ENCODE data around the gene ELOVL4.

Gene ELOVL4

GRCh38 chr6:79923270-79923669 is 24.1 kb downstream of the ELOVL4 start:
- no peak for DNase-seq (ENCODE audit: low read depth)
- H3K4me3 ChIP-seq (ENCODE audit: low read depth, low read length), result no peak overlapping the region

- no peak overlapping the region for H3K4me3 ChIP-seq (ENCODE audit: low read depth, low read length)
- no peak for DNase-seq (ENCODE audit: low read depth)
These were observed 25.3 kb downstream of the ELOVL4 start for GRCh38 chr6:79922018-79922417.

- no peak overlapping the region for H3K4me3 ChIP-seq (ENCODE audit: low read depth, low read length)
- no peak for DNase-seq (ENCODE audit: low read depth)
These were observed 34.0 kb downstream of the ELOVL4 start for GRCh38 chr6:79913369-79913768.

- no peak for DNase-seq (ENCODE audit: low read depth)
- H3K4me3 ChIP-seq (ENCODE audit: low read depth, low read length), result no peak overlapping the region
These were observed 35.4 kb downstream of the ELOVL4 start for GRCh38 chr6:79911992-79912391.

GRCh38 chr6:79909517-79909916 is 37.8 kb downstream of the ELOVL4 start:
- no peak for DNase-seq (ENCODE audit: low read depth)

DNA sequence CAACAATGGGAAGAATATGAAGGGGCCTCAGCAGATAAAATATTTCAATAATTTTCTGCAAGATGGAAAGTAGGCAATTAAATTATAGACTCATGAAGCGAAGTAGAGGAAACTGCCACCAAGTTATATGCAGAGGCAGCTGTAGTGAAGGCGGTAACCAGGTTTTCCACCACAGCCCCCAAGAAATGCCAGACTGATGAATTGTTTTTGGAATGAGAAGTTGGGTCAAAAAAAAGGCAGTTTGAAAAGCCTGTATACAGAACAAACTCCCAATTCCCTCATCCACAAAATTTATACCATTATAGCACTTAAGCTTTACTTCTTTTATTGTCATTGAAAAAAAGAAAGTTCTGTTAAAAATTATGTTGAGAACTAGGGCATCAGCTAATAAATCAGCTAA is 45.3 kb downstream of the ELOVL4 start:
- DNase-seq (ENCODE audit: low read depth), result no peak
- no peak overlapping the region for H3K4me3 ChIP-seq (ENCODE audit: low read depth, low read length)

More at GRCh38 chr6:79909517-79909916, 37.8 kb downstream of the ELOVL4 start:
- no peak overlapping the region for H3K4me3 ChIP-seq (ENCODE audit: low read depth, low read length)

DNA sequence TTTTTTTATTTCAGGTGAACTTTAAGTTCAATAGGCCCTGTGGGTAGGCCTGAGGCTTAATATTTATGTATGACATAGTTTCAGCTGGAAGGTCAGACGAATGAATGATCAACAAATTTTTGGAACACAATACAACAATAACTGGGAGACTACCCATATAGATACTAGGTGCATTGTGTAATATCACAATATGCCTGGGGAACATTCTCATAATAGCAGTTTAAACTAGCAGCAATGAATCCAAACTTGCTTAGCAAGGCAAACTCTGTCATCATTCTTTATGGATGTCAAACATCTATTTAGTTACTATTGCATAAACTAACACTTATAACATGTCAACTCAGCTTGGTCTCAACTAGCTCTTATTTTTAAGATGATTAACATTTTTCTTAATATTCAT is 49.3 kb downstream of the ELOVL4 start:
- DNase-seq (ENCODE audit: low read depth), result no peak
- no peak overlapping the region for H3K4me3 ChIP-seq (ENCODE audit: low read depth, low read length)

- DNase-seq (ENCODE audit: low read depth), result no peak
- no peak overlapping the region for H3K4me3 ChIP-seq (ENCODE audit: low read depth, low read length)
These were observed 51.3 kb downstream of the ELOVL4 start for GRCh38 chr6:79896075-79896449.

DNA sequence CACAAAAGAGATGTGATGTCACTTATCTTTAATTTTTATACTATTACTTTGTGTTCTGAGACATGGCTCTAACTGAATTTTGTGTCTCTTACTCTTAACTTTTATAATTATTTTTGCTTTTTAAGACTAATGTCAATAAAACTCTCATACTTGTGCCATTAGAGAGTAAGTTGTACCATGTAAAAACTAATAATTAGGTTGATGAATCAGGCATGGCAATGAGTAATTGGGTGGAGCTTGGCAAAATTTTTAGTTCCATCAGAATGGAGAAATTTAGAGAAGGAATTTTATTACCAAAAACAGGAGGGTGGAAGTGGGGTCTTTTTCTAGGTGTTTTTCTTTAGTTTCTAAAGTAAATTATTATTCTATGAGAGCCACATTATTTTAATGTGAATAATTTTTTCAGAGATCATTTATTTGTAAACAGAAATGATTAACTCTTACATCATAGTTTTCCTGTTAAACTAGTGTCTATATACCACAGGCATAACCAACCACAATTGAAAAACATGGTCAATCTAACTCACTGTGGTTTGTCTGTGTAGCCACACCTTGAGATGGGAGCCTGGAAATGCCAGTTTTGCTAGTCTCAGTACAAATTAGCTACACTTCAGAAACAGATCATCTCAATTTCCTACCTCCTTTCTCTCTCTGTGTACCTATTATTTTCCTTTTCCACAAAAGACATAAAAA is 51.8 kb downstream of the ELOVL4 start:
- H3K4me3 ChIP-seq (ENCODE audit: low read depth, low read length), result no peak overlapping the region
- DNase-seq (ENCODE audit: low read depth), result no peak

DNA sequence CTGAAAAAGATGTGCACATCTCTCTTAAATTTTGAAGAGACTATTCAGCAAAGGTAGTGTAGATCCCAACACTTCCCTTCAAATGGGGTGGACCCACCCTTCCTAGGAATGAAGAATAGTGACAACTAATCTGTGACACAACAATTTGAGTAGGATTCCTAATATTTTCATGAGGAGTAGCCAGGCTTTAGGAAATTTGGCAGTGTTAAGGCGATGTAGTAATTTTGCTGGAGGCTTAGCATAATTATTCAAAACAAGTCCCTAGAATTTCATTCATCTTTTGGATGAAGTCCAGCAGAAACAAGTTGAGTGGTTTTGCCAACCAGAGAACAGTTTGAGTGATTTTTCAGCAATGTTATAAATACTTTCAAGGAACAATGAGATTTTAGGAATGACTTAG is 52.4 kb downstream of the ELOVL4 start:
- no peak overlapping the region for H3K4me3 ChIP-seq (ENCODE audit: low read depth, low read length)
- DNase-seq (ENCODE audit: low read depth), result no peak

GRCh38 chr6:79888587-79888986 is 58.8 kb downstream of the ELOVL4 start:
- DNase-seq (ENCODE audit: low read depth), result no peak

GRCh38 chr6:79878142-79878748 is 69.1 kb downstream of the ELOVL4 start:
- no peak for DNase-seq (ENCODE audit: low read depth)
- H3K4me3 ChIP-seq (ENCODE audit: low read depth, low read length), result no peak overlapping the region

More at GRCh38 chr6:79888587-79888986, 58.8 kb downstream of the ELOVL4 start:
- H3K4me3 ChIP-seq (ENCODE audit: low read depth, low read length), result no peak overlapping the region

GRCh38 chr6:79874531-79875134 is 72.7 kb downstream of the ELOVL4 start:
- H3K4me3 ChIP-seq (ENCODE audit: low read depth, low read length), result no peak overlapping the region
- DNase-seq (ENCODE audit: low read depth), result no peak

- no peak overlapping the region for H3K4me3 ChIP-seq (ENCODE audit: low read depth, low read length)
- DNase-seq (ENCODE audit: low read depth), result peak; percentile 87
These were observed 74.4 kb downstream of the ELOVL4 start for GRCh38 chr6:79872986-79873385.

DNA sequence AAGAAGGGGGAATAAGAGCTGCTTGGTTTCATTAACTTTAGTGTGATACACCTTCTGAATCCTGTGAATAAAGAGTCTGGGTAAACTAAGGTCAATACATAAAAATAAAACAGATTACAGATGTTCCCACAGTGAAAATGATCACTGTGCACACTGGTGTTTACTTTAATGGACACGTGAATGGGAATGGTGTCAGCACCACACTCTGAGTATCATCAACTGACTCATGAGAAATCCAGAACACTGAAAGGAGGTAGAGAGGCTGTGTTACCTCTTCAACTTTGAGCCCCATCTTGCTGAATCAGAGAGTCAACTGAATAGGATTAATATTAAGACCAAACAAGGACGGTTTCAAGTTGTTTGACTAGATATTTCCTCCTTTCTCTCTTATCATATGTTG is 75.0 kb downstream of the ELOVL4 start:
- no peak for DNase-seq (ENCODE audit: low read depth)
- H3K4me3 ChIP-seq (ENCODE audit: low read depth, low read length), result no peak overlapping the region

GRCh38 chr6:79869600-79870084 is 77.7 kb downstream of the ELOVL4 start:
- DNase-seq (ENCODE audit: low read depth), result no peak
- H3K4me3 ChIP-seq (ENCODE audit: low read depth, low read length), result no peak overlapping the region

- no peak overlapping the region for H3K4me3 ChIP-seq (ENCODE audit: low read depth, low read length)
- no peak for DNase-seq (ENCODE audit: low read depth)
These were observed 78.2 kb downstream of the ELOVL4 start for GRCh38 chr6:79869184-79869583.

- peak overlapping the region; percentile 21 for H3K4me3 ChIP-seq (ENCODE audit: low read depth, low read length)
- no peak for DNase-seq (ENCODE audit: low read depth)
These were observed 79.1 kb downstream of the ELOVL4 start for GRCh38 chr6:79868098-79868722.
